ENCODE data around the gene CACNA1E. TPM values are rescaled to one million over a fixed set of nuclear protein-coding genes. Genes with fewer than 3 reads are reported as not detected.

CACNA1E gene
- total RNA-seq, 1 donor from 2014 or later: not detected

GRCh38 chr1:181776044-181776443 is 292.7 kb downstream of the CACNA1E start:
- H3K27ac Mint-ChIP-seq (ENCODE audit: unreplicated experiment): no peak overlapping the region
- no peaks in the 10 kb centered on the region for H3K36me3 Mint-ChIP-seq (ENCODE audit: unreplicated experiment)
- H3K27me3 Mint-ChIP-seq (ENCODE audit: unreplicated experiment): no peaks in the 10 kb centered on the region
- no peak for TF ChIP-seq CTCF (IDR thresholded peaks at IDR 0.05)
- H3K9me3 Mint-ChIP-seq (ENCODE audit: unreplicated experiment): no peaks in the 10 kb centered on the region
- no peaks in the 10 kb centered on the region for H3K4me1 Mint-ChIP-seq (ENCODE audit: unreplicated experiment)
- DNase-seq (ENCODE audit: extremely low spot score, unreplicated experiment): no peak
- H3K4me3 Mint-ChIP-seq (ENCODE audit: unreplicated experiment): no peak overlapping the region

- Mint-ChIP-seq H3K9me3 (ENCODE audit: unreplicated experiment) (no peaks in the 10 kb centered on the region), H3K27me3 (ENCODE audit: unreplicated experiment) (no peaks in the 10 kb centered on the region), H3K36me3 (ENCODE audit: unreplicated experiment) (no peaks in the 10 kb centered on the region), H3K4me1 (ENCODE audit: unreplicated experiment) (no peaks in the 10 kb centered on the region), H3K27ac (ENCODE audit: unreplicated experiment) (no peak overlapping the region), H3K4me3 (ENCODE audit: unreplicated experiment) (no peak overlapping the region)
- DNase-seq (ENCODE audit: extremely low spot score, unreplicated experiment): no peak
- no peak for TF ChIP-seq CTCF (IDR thresholded peaks at IDR 0.05)
These were observed 294.0 kb downstream of the CACNA1E start for GRCh38 chr1:181777286-181777685.

- TF ChIP-seq CTCF (IDR thresholded peaks at IDR 0.05): no peak
- DNase-seq (ENCODE audit: extremely low spot score, unreplicated experiment): no peak
- H3K27me3 Mint-ChIP-seq (ENCODE audit: unreplicated experiment): no peaks in the 10 kb centered on the region
- H3K27ac Mint-ChIP-seq (ENCODE audit: unreplicated experiment): no peak overlapping the region
- no peaks in the 10 kb centered on the region for H3K9me3 Mint-ChIP-seq (ENCODE audit: unreplicated experiment)
- H3K36me3 Mint-ChIP-seq (ENCODE audit: unreplicated experiment): no peaks in the 10 kb centered on the region
- no peak overlapping the region for H3K4me3 Mint-ChIP-seq (ENCODE audit: unreplicated experiment)
- H3K4me1 Mint-ChIP-seq (ENCODE audit: unreplicated experiment): no peaks in the 10 kb centered on the region
These were observed 294.5 kb downstream of the CACNA1E start for GRCh38 chr1:181777812-181778211.

GRCh38 chr1:181778640-181779260 is 295.4 kb downstream of the CACNA1E start:
- H3K36me3 Mint-ChIP-seq (ENCODE audit: unreplicated experiment): no peaks in the 10 kb centered on the region
- no peak for DNase-seq (ENCODE audit: extremely low spot score, unreplicated experiment)

GRCh38 chr1:181779343-181779742 is 296.0 kb downstream of the CACNA1E start:
- no peak overlapping the region for H3K4me3 Mint-ChIP-seq (ENCODE audit: unreplicated experiment)
- no peak for DNase-seq (ENCODE audit: extremely low spot score, unreplicated experiment)
- no peak for TF ChIP-seq CTCF (IDR thresholded peaks at IDR 0.05)
- no peaks in the 10 kb centered on the region for H3K36me3 Mint-ChIP-seq (ENCODE audit: unreplicated experiment)
- no peaks in the 10 kb centered on the region for H3K4me1 Mint-ChIP-seq (ENCODE audit: unreplicated experiment)
- no peaks in the 10 kb centered on the region for H3K9me3 Mint-ChIP-seq (ENCODE audit: unreplicated experiment)
- H3K27me3 Mint-ChIP-seq (ENCODE audit: unreplicated experiment): no peaks in the 10 kb centered on the region
- H3K27ac Mint-ChIP-seq (ENCODE audit: unreplicated experiment): no peak overlapping the region

More at GRCh38 chr1:181778640-181779260, 295.4 kb downstream of the CACNA1E start:
- TF ChIP-seq CTCF (IDR thresholded peaks at IDR 0.05): no peak
- Mint-ChIP-seq H3K27ac (ENCODE audit: unreplicated experiment) (no peak overlapping the region), H3K9me3 (ENCODE audit: unreplicated experiment) (no peaks in the 10 kb centered on the region), H3K4me1 (ENCODE audit: unreplicated experiment) (no peaks in the 10 kb centered on the region), H3K27me3 (ENCODE audit: unreplicated experiment) (no peaks in the 10 kb centered on the region), H3K4me3 (ENCODE audit: unreplicated experiment) (no peak overlapping the region)
